SK-N-SH treated with all-trans-retinoic acid at 6 μM for 48 hours (cell line): ENCODE results near the gene AHCYL2.
"Not testable (repeated sequence)": the region's sequence is repeated elsewhere in the genome, so short reads cannot be mapped to it uniquely, and the experiment has no call there.

ENCODE experiments used
- ARNTL ChIP-seq: fragments of 450-650 bp; formaldehyde crosslinking; IDR thresholded peaks from 2 replicates; pipeline ENCODE4 v1.5.0; 2020; ENCODE audit warnings: low read depth, mild to moderate bottlenecking, moderate library complexity, borderline replicate concordance
- BACH2 ChIP-seq: fragments of 250-450 bp; sonication (Bioruptor Pico); IDR thresholded peaks from 2 replicates; pipeline ENCODE4 v1.9.0; 2021; ENCODE audit warnings: mild to moderate bottlenecking, borderline replicate concordance
- CSRNP3 ChIP-seq: fragments of 250-450 bp; sonication (Bioruptor Pico); IDR thresholded peaks from 2 replicates; pipeline ENCODE4 v1.5.1; 2021; ENCODE audit warnings: mild to moderate bottlenecking, moderate library complexity
- GLIS3 ChIP-seq: fragments of 250-450 bp; sonication (Bioruptor Pico); IDR thresholded peaks from 2 replicates; pipeline ENCODE4 v1.5.0; 2020; ENCODE audit warnings: mild to moderate bottlenecking, moderate library complexity
- OSR1 ChIP-seq: fragments of 250-450 bp; sonication (Bioruptor Pico); IDR thresholded peaks from 2 replicates; pipeline ENCODE4 v1.8.0; 2022; ENCODE audit warnings: moderate library complexity, mild to moderate bottlenecking, inconsistent platforms
- PATZ1 ChIP-seq: fragments of 250-450 bp; sonication (Bioruptor Pico); IDR thresholded peaks from 2 replicates; pipeline ENCODE4 v1.8.0; 2020; ENCODE audit warnings: mild to moderate bottlenecking, moderate library complexity, borderline replicate concordance
- RARB ChIP-seq: fragments of 250-450 bp; sonication (Bioruptor Pico); IDR thresholded peaks from 2 replicates; pipeline ENCODE4 v1.8.0; 2021; ENCODE audit warnings: mild to moderate bottlenecking, moderate library complexity
- SNAI2 ChIP-seq: fragments of 250-450 bp; sonication (Bioruptor Pico); IDR thresholded peaks from 2 replicates; pipeline ENCODE4 v1.5.0; 2020; ENCODE audit warnings: mild to moderate bottlenecking, moderate library complexity
- ZFP3 ChIP-seq: fragments of 250-450 bp; sonication (Bioruptor Pico); IDR thresholded peaks from 2 replicates; pipeline ENCODE4 v1.5.0; 2020; ENCODE audit warnings: mild to moderate bottlenecking, moderate library complexity
- ZFP30 ChIP-seq: fragments of 450-650 bp; formaldehyde crosslinking; IDR thresholded peaks from 2 replicates; pipeline ENCODE4 v1.5.0; 2022; ENCODE audit warnings: mild to moderate bottlenecking, moderate library complexity
- ZNF70 ChIP-seq: fragments of 450-650 bp; formaldehyde crosslinking; IDR thresholded peaks from 2 replicates; pipeline ENCODE4 v1.5.0; 2020; ENCODE audit warnings: mild to moderate bottlenecking, moderate library complexity
- TF ChIP-seq, protein P1 (sequence below): fragments of 250-450 bp; sonication (Bioruptor Pico); IDR thresholded peaks from 2 replicates; pipeline ENCODE4 v1.8.0; 2021; ENCODE audit warnings: low read depth, mild to moderate bottlenecking, moderate library complexity, borderline replicate concordance

DNA sequence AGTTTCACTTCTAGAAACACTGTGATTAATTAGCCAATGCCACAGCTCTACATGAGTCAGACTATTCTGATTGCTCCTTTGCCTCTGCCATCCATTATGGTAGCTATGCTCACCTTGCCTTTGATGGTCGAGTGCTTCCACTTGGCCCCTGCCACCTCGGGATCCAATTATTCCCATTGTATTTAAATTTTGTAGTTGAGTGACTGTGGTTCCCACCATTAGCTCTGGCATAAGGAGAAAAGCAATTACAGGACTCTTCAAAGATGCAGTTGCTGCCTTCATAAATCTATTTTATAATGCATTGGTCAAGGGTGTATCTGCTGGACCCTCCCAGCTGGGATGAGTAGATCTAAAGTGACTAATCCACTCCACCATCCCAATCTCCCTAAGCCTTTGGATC lies 223.8 kb downstream of the AHCYL2 start:
- TF ChIP-seq BACH2, ZNF70, ZFP3, OSR1, RARB, ZFP30, SNAI2, CSRNP3, GLIS3, PATZ1, ARNTL (CRISPR knock-in tag): not testable (repeated sequence)
- TF ChIP-seq, protein P1, sequence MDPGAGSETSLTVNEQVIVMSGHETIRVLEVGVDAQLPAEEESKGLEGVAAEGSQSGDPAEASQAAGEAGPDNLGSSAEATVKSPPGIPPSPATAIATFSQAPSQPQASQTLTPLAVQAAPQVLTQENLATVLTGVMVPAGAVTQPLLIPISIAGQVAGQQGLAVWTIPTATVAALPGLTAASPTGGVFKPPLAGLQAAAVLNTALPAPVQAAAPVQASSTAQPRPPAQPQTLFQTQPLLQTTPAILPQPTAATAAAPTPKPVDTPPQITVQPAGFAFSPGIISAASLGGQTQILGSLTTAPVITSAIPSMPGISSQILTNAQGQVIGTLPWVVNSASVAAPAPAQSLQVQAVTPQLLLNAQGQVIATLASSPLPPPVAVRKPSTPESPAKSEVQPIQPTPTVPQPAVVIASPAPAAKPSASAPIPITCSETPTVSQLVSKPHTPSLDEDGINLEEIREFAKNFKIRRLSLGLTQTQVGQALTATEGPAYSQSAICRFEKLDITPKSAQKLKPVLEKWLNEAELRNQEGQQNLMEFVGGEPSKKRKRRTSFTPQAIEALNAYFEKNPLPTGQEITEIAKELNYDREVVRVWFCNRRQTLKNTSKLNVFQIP (CRISPR knock-in tag), result not testable (repeated sequence)
